Measurements from ENCODE around the gene TNNI2.
A peak's percentile ranks its signal among the peaks of the same experiment; 100 is the strongest.
"Not testable (repeated sequence)": the region's sequence is repeated elsewhere in the genome, so short reads cannot be mapped to it uniquely, and the experiment has no call there.

Gene TNNI2

GRCh38 chr11:1875093-1875850 is 36.5 kb downstream of the TNNI2 start:
- no peak for TF ChIP-seq JUND (IDR thresholded peaks at IDR 0.05; ENCODE audit: low read depth)
- DNase-seq (ENCODE audit: low read depth in 1 of 2, low spot score in 1 of 2), result no peak
- in situ Hi-C loops (cut with HindIII; ENCODE audit: low pct_unique_long_range_greater_than_20kb, low sequenced_read_pairs), result no loop called here

DNA sequence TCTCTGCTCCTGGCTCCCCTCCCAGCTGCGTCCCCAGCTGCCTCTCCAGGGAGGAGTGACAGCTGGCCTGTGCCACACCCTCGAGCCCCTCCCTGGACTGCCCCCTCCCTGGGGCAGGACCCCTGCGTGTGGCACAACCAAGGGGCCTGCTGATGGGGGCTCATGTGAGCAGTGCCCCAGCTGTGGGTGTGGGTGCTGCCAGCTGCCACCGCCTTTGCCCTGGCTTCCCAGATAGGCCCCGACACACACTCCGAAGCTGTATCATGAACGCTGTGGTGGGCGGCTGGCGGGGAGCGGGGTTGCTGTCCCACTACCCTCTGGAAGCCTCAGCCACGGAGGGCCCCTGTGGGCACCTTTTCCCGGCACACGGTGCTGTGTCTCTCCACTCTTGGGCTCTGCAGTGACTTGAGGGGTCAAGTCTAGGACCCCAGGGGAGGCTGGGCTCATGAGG is 37.1 kb downstream of the TNNI2 start:
- in situ Hi-C loops (cut with HindIII; ENCODE audit: low pct_unique_long_range_greater_than_20kb, low sequenced_read_pairs); DNase-seq (ENCODE audit: low read depth in 1 of 2, low spot score in 1 of 2): not testable (repeated sequence)

DNA sequence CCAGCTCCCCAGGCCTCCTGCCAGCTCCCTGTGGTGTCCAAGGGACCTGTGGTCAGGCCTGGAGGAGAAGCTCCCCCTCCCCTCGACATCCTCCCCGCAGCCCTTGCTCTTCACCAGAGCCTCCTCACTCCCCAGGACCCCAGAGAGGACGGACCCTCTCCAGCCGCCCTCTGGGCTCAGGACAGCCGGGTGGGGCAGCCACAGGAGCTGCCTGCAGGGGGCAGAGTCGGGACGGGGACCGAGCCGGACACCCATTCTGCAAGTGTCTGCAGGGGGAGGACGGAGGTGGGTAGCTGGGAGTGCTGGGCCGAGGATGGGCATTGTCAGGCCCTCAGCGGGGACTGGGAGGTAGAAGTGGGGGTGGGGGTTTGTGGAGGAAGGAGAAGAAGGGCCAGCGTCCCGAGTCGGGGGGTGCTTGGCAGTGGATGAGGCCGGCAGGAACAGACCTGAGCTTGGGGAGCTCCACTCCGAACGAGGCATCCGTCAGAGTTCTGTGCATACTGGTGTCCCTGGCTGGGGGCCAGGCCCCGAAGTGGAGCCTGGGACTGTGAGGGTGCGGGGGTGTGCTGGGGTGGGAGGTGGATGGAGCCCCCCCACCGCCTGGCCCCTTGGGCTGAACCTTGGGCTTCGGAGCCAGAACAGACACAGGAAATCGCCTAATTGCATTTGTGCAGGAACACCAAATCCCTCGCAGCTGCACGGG is 37.7 kb downstream of the TNNI2 start:
- DNase-seq (ENCODE audit: low read depth in 1 of 2, low spot score in 1 of 2), result peak; percentile 39 to 44
- TF ChIP-seq JUND (IDR thresholded peaks at IDR 0.05; ENCODE audit: low read depth), result no peak
- in situ Hi-C loops (cut with HindIII; ENCODE audit: low pct_unique_long_range_greater_than_20kb, low sequenced_read_pairs), result no loop called here

DNA sequence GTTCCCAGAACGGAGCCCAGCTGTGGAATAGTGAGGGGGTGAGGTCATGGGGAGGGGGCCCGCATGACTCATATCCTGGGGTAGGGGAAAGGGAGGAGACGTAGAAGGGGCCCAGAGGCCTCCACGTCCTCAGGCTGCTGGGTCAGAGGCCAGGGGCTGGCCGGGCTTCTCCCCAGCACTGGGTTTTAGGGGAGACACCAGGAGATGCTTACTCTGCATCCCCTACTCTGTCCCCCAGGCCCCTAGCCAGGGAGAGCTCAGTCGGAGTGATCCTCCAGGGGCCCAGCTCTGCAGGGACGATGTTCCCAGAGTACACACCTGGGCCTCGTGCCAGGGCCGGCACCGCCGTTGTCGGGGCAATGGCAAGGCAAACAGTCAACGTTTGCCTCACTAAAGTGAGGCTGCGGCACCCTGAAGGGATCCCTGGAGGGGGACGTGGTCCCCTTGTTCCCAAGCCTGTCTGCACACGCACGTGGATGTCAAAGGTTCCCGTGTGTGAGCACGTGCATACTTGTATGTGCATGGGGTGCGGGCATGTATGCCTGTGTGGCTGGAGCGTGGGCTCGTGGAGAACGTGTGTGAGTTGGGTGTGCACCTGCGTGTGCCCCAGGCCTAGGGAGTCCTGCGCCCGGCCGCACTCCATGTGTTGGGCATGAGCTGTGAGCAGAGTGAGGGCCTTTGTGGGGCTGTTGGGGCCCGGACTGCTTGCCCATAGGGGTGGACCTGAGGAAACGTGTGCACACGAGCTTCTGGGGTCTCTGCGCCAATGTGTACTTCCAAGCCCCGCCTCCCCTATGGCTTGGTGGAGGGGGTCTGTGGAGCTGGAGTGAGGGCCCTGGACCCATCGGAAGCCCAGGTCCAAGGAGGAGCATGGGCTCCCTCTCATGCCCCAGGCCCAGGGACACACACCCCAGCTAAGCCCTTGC is 38.7 kb downstream of the TNNI2 start:
- in situ Hi-C loops (cut with HindIII; ENCODE audit: low pct_unique_long_range_greater_than_20kb, low sequenced_read_pairs), result no loop called here
- no peak for TF ChIP-seq JUND (IDR thresholded peaks at IDR 0.05; ENCODE audit: low read depth)
- no peak for DNase-seq (ENCODE audit: low read depth in 1 of 2, low spot score in 1 of 2)

DNA sequence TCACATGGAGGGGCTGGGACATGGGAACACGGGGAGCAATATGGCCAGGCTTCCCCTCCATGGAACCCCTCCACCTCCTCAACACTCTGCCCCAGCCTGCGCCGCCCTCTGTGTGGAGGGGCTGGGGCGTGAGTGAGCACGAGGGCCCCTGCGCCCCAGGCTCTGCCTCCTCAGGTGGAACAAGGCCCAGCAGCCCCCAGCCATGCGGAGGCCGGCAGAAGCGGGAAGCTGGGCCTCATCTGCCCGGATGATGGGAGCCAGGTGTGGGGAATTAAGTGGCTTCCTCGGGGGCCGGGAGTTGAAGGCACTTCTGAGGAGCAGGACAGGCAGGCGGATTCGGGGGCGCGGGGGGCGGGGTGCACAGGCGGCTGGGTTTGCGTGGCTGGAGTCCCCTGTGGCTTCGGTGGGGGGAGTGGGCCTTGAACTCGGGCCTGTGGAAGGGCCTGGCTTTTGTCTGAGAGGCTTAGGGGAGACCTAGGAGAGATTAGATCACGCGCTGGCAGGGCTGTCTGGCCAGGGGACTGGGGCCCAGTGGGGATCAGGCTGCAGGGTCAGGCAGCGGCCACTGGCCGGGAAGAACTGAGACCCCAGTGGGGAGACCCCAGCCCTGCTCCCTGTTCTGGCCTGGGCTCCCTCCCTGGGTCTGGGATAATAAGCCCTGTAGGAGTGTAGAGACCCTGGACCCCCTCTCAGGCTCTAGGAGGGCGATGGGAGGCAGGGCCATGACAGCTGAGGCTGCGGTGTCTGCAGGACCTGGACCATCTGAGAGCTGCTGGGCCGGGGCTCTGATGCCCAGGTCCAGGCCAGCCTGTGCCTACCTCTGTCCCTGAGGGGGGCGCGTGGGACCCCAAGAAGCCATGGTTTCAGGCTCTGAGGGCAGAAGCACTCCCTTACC is 39.6 kb downstream of the TNNI2 start:
- in situ Hi-C loops (cut with HindIII; ENCODE audit: low pct_unique_long_range_greater_than_20kb, low sequenced_read_pairs), result no loop called here
- TF ChIP-seq JUND (IDR thresholded peaks at IDR 0.05; ENCODE audit: low read depth), result no peak
- DNase-seq (ENCODE audit: low read depth in 1 of 2, low spot score in 1 of 2), result no peak

GRCh38 chr11:1879342-1879940 is 40.7 kb downstream of the TNNI2 start:
- no peak for TF ChIP-seq JUND (IDR thresholded peaks at IDR 0.05; ENCODE audit: low read depth)
- in situ Hi-C loops (cut with HindIII; ENCODE audit: low pct_unique_long_range_greater_than_20kb, low sequenced_read_pairs), result no loop called here
- DNase-seq (ENCODE audit: low read depth in 1 of 2, low spot score in 1 of 2), result no peak

DNA sequence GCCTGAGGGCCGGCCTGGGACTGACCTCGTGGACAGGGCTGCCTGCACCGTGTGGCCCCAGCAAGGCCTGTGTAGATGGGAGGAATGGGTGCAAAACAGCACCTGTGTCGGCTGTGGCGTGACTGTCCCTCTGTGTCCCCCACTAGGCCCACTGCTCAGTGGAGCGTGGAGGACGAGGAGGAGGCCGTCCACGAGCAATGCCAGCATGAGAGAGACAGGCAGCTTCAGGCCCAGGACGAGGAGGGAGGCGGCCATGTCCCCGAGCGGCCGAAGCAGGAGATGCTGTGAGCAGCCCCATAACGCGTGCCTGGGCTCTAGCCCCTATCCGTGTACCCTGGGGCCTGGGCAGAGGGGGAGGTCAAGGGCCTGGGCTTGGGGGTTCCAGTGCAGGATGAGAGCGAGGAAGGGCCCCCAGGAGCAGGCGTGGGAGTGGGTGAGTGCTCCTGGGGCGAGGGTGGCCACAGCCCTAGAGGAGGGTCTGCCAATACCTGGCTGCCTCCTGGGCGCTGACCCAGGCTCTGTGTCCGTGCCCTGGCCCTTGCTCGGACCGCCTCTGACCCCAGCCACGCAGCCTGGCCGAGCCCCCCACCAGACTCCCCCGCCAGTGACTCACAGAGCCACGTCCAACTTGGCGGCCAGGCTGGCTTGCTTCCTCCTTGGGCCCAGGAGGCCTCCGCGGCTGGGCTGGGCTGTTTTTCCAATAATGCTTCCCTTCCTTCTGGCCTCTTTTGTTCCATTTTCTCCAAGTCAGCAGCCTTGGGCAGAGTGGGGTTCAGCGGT is 41.4 kb downstream of the TNNI2 start:
- in situ Hi-C loops (cut with HindIII; ENCODE audit: low pct_unique_long_range_greater_than_20kb, low sequenced_read_pairs), result no loop called here
- DNase-seq (ENCODE audit: low read depth in 1 of 2, low spot score in 1 of 2), result no peak
- TF ChIP-seq JUND (IDR thresholded peaks at IDR 0.05; ENCODE audit: low read depth), result no peak

- DNase-seq (ENCODE audit: low read depth in 1 of 2, low spot score in 1 of 2), result no peak
- in situ Hi-C loops (cut with HindIII; ENCODE audit: low pct_unique_long_range_greater_than_20kb, low sequenced_read_pairs), result no loop called here
- no peak for TF ChIP-seq JUND (IDR thresholded peaks at IDR 0.05; ENCODE audit: low read depth)
Measured at GRCh38 chr11:1880746-1881441, 42.1 kb downstream of the TNNI2 start.

DNA sequence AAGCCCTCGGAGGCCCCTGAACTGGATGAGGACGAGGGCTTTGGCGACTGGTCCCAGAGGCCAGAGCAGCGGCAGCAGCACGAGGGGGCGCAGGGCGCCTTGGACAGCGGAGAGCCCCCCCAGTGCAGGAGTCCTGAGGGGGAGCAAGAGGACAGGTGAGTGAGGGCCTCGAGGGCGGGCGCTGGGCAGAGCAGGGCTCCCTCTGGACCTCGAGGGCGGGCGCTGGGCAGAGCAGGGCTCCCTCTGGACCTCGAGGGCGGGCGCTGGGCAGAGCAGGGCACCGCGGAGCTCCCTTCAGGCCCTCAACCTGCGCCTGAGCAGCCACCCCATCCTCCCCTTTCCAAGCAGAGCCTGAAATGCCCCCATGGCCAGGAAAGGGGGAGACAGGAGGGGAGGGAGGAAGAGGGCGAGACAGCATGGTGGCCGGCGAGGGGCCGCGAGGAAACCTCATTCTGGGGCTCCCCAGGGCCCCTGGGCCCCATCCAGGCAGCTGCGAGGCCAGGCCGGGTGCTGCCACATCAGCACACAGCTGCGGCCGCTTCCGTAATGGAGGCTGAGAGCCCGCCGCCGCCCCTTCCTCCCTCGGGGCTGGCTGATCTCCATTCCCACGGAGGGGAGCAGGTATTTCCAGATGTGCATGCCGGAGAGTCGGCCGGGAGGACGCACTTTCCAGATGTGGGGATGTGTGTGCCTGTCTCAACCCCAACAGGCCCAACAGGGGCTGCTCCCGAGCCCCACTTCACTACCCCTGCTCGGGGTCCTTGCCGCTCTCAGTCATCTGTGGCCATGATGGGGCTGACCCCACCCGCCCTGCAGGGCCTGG is 42.9 kb downstream of the TNNI2 start:
- in situ Hi-C loops (cut with HindIII; ENCODE audit: low pct_unique_long_range_greater_than_20kb, low sequenced_read_pairs), result no loop called here
- no peak for TF ChIP-seq JUND (IDR thresholded peaks at IDR 0.05; ENCODE audit: low read depth)
- DNase-seq (ENCODE audit: low read depth in 1 of 2, low spot score in 1 of 2), result no peak
